Gastrocnemius medialis (tissue), 4 donors: ENCODE data around the gene FAM3A.

Source experiments
- CTCF ChIP-seq, 5 experiments: fragments of 450-650 bp in 3 of 5; fragments of 200-600 bp in 2 of 5; sonication (generic) in 2 of 5; IDR thresholded peaks in 4 of 5; conservative IDR thresholded peaks in 1 of 5; 1 replicate in 4 of 5; 2 replicates in 1 of 5; pipeline ENCODE4 v1.5.1; 2016 to 2019; ENCODE audit warnings: antibody characterized with exemption in 5 of 5, mild to moderate bottlenecking in 3 of 5, moderate library complexity in 3 of 5
- POLR2A ChIP-seq, 2 donors: fragments of 450-650 bp; IDR thresholded peaks; one replicate each; pipeline ENCODE4 v1.6.1; 2017; ENCODE audit warnings: antibody characterized with exemption in 2 of 2, mild to moderate bottlenecking in 2 of 2, moderate library complexity in 2 of 2

GRCh38 chrX:154490021-154490413 is 26.0 kb downstream of the FAM3A start:
- TF ChIP-seq CTCF (IDR thresholded peaks at IDR 0.05 in 4 of 5, conservative IDR thresholded peaks at IDR 0.05 in 1 of 5) (no peak), POLR2A (IDR thresholded peaks at IDR 0.05) (no peak)
